ENCODE measurements around the gene LIMS2.

Gene LIMS2

GRCh38 chr2:127614246-127614645, 61.1 kb downstream of the LIMS2 start:
- peak overlapping the region; percentile 21 for H3K27ac ChIP-seq (ENCODE audit: low read depth, low read length)
- H3K4ac ChIP-seq (ENCODE audit: low read depth, low read length), result no peak overlapping the region
- no CpG with 5 or more reads among the region's 2 CpGs for WGBS (ENCODE audit: extremely low coverage, insufficient coverage, insufficient read length)
- H3K79me1 ChIP-seq (ENCODE audit: low read length), result no peaks in the 10 kb centered on the region
- no peak overlapping the region for H2AK5ac ChIP-seq (ENCODE audit: low read length)
- peaks cover 3 to 11% of the 10 kb centered on the region in 2 experiments for H3K4me1 ChIP-seq (ENCODE audit: control insufficient read depth in 1 of 2, insufficient read depth in 2 of 2, low read length in 2 of 2)
- H3K4me2 ChIP-seq (ENCODE audit: low read length), result no peak overlapping the region
- no peaks in the 10 kb centered on the region for H3K27me3 ChIP-seq (ENCODE audit: insufficient read depth, low read length)
- H4K12ac ChIP-seq (ENCODE audit: low read depth, low read length), result no peak overlapping the region
- no peak overlapping the region for H2BK120ac ChIP-seq (ENCODE audit: insufficient read depth, low read length, poor library complexity)
- no peak overlapping the region for H3K9ac ChIP-seq (ENCODE audit: low read length)
- no peak overlapping the region for H2BK5ac ChIP-seq (ENCODE audit: low read depth, low read length, poor library complexity)
- no peaks in the 10 kb centered on the region for H3K79me2 ChIP-seq (ENCODE audit: control insufficient read depth, insufficient read depth, low read length, poor library complexity)
- no peak overlapping the region for H2AFZ ChIP-seq (ENCODE audit: insufficient read depth, low read length, poor library complexity)
- H3K18ac ChIP-seq (ENCODE audit: low read length), result no peak overlapping the region
- H3K23ac ChIP-seq (ENCODE audit: low read length), result no peak overlapping the region
- peak overlapping the region; percentile 10 for H4K91ac ChIP-seq (ENCODE audit: low read depth, low read length)
- H4K8ac ChIP-seq (ENCODE audit: low read depth, low read length), result no peak overlapping the region
- H3K36me3 ChIP-seq (ENCODE audit: control insufficient read depth in 1 of 2, insufficient read depth in 2 of 2, low read length in 2 of 2), result no peaks in the 10 kb centered on the region
- peaks cover 6% of the 10 kb centered on the region for H3K9me3 ChIP-seq (ENCODE audit: insufficient read depth, low read depth, low read length)
- H2BK12ac ChIP-seq (ENCODE audit: low read length), result no peak overlapping the region
- no peak for DNase-seq
- no peak overlapping the region for H3K14ac ChIP-seq (ENCODE audit: low read length)
- H3K4me3 ChIP-seq (ENCODE audit: low read depth, low read length), result no peak overlapping the region

- no peak overlapping the region for H4K12ac ChIP-seq (ENCODE audit: low read depth, low read length)
- no peak overlapping the region for H2AK5ac ChIP-seq (ENCODE audit: low read length)
- no peak overlapping the region for H2BK12ac ChIP-seq (ENCODE audit: low read length)
- no peak overlapping the region for H3K4ac ChIP-seq (ENCODE audit: low read depth, low read length)
- no peak overlapping the region for H3K4me2 ChIP-seq (ENCODE audit: low read length)
- H3K27me3 ChIP-seq (ENCODE audit: insufficient read depth, low read length), result no peaks in the 10 kb centered on the region
- no peaks in the 10 kb centered on the region for H3K79me2 ChIP-seq (ENCODE audit: control insufficient read depth, insufficient read depth, low read length, poor library complexity)
- no peak overlapping the region for H3K27ac ChIP-seq (ENCODE audit: low read depth, low read length)
- WGBS (ENCODE audit: extremely low coverage, insufficient coverage, insufficient read length), result no CpG with 5 or more reads among the region's 13 CpGs
- H4K91ac ChIP-seq (ENCODE audit: low read depth, low read length), result no peak overlapping the region
- no peak overlapping the region for H2AFZ ChIP-seq (ENCODE audit: insufficient read depth, low read length, poor library complexity)
- peaks cover 3 to 9% of the 10 kb centered on the region in 2 experiments for H3K4me1 ChIP-seq (ENCODE audit: control insufficient read depth in 1 of 2, insufficient read depth in 2 of 2, low read length in 2 of 2)
- no peaks in the 10 kb centered on the region for H3K79me1 ChIP-seq (ENCODE audit: low read length)
- no peak overlapping the region for H4K8ac ChIP-seq (ENCODE audit: low read depth, low read length)
- no peak overlapping the region for H2BK120ac ChIP-seq (ENCODE audit: insufficient read depth, low read length, poor library complexity)
- DNase-seq, result no peak
- no peak overlapping the region for H3K14ac ChIP-seq (ENCODE audit: low read length)
- H3K18ac ChIP-seq (ENCODE audit: low read length), result no peak overlapping the region
- H3K9me3 ChIP-seq (ENCODE audit: insufficient read depth, low read depth, low read length), result peaks cover 6% of the 10 kb centered on the region
- H3K9ac ChIP-seq (ENCODE audit: low read length), result no peak overlapping the region
- H3K4me3 ChIP-seq (ENCODE audit: low read depth, low read length), result no peak overlapping the region
- no peaks in the 10 kb centered on the region for H3K36me3 ChIP-seq (ENCODE audit: control insufficient read depth in 1 of 2, insufficient read depth in 2 of 2, low read length in 2 of 2)
- no peak overlapping the region for H2BK5ac ChIP-seq (ENCODE audit: low read depth, low read length, poor library complexity)
- H3K23ac ChIP-seq (ENCODE audit: low read length), result no peak overlapping the region
These were observed 63.1 kb downstream of the LIMS2 start for GRCh38 chr2:127612111-127612822.

- Histone ChIP-seq H4K91ac (ENCODE audit: low read depth, low read length) (no peak overlapping the region), H3K4me3 (ENCODE audit: low read depth, low read length) (no peak overlapping the region), H3K4ac (ENCODE audit: low read depth, low read length) (no peak overlapping the region), H3K27ac (ENCODE audit: low read depth, low read length) (no peak overlapping the region), H3K23ac (ENCODE audit: low read length) (no peak overlapping the region), H2AK5ac (ENCODE audit: low read length) (no peak overlapping the region), H3K9ac (ENCODE audit: low read length) (no peak overlapping the region), H3K14ac (ENCODE audit: low read length) (no peak overlapping the region), H2BK120ac (ENCODE audit: insufficient read depth, low read length, poor library complexity) (no peak overlapping the region), H2AFZ (ENCODE audit: insufficient read depth, low read length, poor library complexity) (no peak overlapping the region), H3K79me1 (ENCODE audit: low read length) (no peaks in the 10 kb centered on the region), H3K18ac (ENCODE audit: low read length) (no peak overlapping the region), H3K4me2 (ENCODE audit: low read length) (no peak overlapping the region), H3K27me3 (ENCODE audit: insufficient read depth, low read length) (no peaks in the 10 kb centered on the region), H3K79me2 (ENCODE audit: control insufficient read depth, insufficient read depth, low read length, poor library complexity) (no peaks in the 10 kb centered on the region), H2BK5ac (ENCODE audit: low read depth, low read length, poor library complexity) (no peak overlapping the region), H4K12ac (ENCODE audit: low read depth, low read length) (no peak overlapping the region), H4K8ac (ENCODE audit: low read depth, low read length) (no peak overlapping the region), H3K4me1 (ENCODE audit: control insufficient read depth in 1 of 2, insufficient read depth in 2 of 2, low read length in 2 of 2) (peaks cover 3 to 9% of the 10 kb centered on the region in 2 experiments), H3K9me3 (ENCODE audit: insufficient read depth, low read depth, low read length) (peaks cover 6% of the 10 kb centered on the region), H3K36me3 (ENCODE audit: control insufficient read depth in 1 of 2, insufficient read depth in 2 of 2, low read length in 2 of 2) (no peaks in the 10 kb centered on the region), H2BK12ac (ENCODE audit: low read length) (no peak overlapping the region)
- no CpG with 5 or more reads among the region's 11 CpGs for WGBS (ENCODE audit: extremely low coverage, insufficient coverage, insufficient read length)
- DNase-seq, result no peak
These were observed 64.0 kb downstream of the LIMS2 start for GRCh38 chr2:127611076-127611925.

DNA sequence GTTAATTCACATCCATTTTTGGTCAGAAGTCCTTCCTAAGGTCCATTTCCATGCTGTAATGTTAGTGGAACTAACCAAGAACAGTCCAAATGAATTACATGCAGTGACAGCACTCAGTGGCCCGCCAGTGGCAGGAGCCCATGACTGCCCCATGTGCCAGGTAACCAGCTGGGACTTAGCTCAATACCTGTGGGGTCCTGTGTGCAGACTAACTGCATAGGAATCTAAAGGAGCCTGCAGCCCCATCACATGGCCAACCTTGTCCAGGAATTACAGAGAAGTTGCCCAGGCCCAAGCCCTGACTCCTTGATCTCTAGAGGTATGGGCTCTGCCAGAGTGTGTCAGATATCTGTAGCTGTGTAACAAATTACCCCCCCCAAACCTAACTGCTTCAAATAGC, 64.8 kb downstream of the LIMS2 start:
- Histone ChIP-seq H3K18ac (ENCODE audit: low read length) (no peak overlapping the region), H4K12ac (ENCODE audit: low read depth, low read length) (no peak overlapping the region), H2AFZ (ENCODE audit: insufficient read depth, low read length, poor library complexity) (no peak overlapping the region), H3K79me2 (ENCODE audit: control insufficient read depth, insufficient read depth, low read length, poor library complexity) (no peaks in the 10 kb centered on the region), H3K79me1 (ENCODE audit: low read length) (no peaks in the 10 kb centered on the region), H2BK5ac (ENCODE audit: low read depth, low read length, poor library complexity) (no peak overlapping the region), H3K27me3 (ENCODE audit: insufficient read depth, low read length) (no peaks in the 10 kb centered on the region), H3K36me3 (ENCODE audit: control insufficient read depth in 1 of 2, insufficient read depth in 2 of 2, low read length in 2 of 2) (no peaks in the 10 kb centered on the region), H3K27ac (ENCODE audit: low read depth, low read length) (no peak overlapping the region), H2AK5ac (ENCODE audit: low read length) (no peak overlapping the region), H2BK12ac (ENCODE audit: low read length) (no peak overlapping the region), H3K9me3 (ENCODE audit: insufficient read depth, low read depth, low read length) (peaks cover 5% of the 10 kb centered on the region), H4K8ac (ENCODE audit: low read depth, low read length) (no peak overlapping the region), H3K9ac (ENCODE audit: low read length) (no peak overlapping the region), H3K4me2 (ENCODE audit: low read length) (no peak overlapping the region), H3K4me1 (ENCODE audit: control insufficient read depth in 1 of 2, insufficient read depth in 2 of 2, low read length in 2 of 2) (peaks cover 3 to 9% of the 10 kb centered on the region in 2 experiments), H3K4me3 (ENCODE audit: low read depth, low read length) (no peak overlapping the region), H4K91ac (ENCODE audit: low read depth, low read length) (no peak overlapping the region), H3K23ac (ENCODE audit: low read length) (no peak overlapping the region), H3K4ac (ENCODE audit: low read depth, low read length) (no peak overlapping the region), H2BK120ac (ENCODE audit: insufficient read depth, low read length, poor library complexity) (no peak overlapping the region), H3K14ac (ENCODE audit: low read length) (no peak overlapping the region)
- no CpG with 5 or more reads among the region's 1 CpG for WGBS (ENCODE audit: extremely low coverage, insufficient coverage, insufficient read length)
- DNase-seq, result peak in 1 of 2 donors; percentile 51

Measured in trophoblast cell (in vitro differentiated cells and primary cell).